HepG2 (cell line): ENCODE measurements around the gene SYNE2. TPM values are rescaled to one million over a fixed set of nuclear protein-coding genes. Genes with fewer than 3 reads are reported as not detected.

Experiments used
- MEIS2 ChIP-seq: sonication (generic); formaldehyde crosslinking; IDR thresholded peaks from 2 replicates; pipeline ENCODE4 v1.9.0; 2021; ENCODE audit warnings: mild to moderate bottlenecking, missing genetic modification reagents
- ZNF143 ChIP-seq: sonication (generic); formaldehyde crosslinking; IDR thresholded peaks from 2 replicates; pipeline ENCODE4 v1.4.0; 2020; ENCODE audit warnings: missing genetic modification reagents
- ZNF563 ChIP-seq: sonication (generic); formaldehyde crosslinking; IDR thresholded peaks from 2 replicates; pipeline ENCODE4 v1.8.0; 2022; ENCODE audit warnings: mild to moderate bottlenecking, moderate library complexity, missing genetic modification reagents
- ZNF720 ChIP-seq: sonication (generic); formaldehyde crosslinking; IDR thresholded peaks from 2 replicates; pipeline ENCODE4 v1.4.0; 2020; ENCODE audit warnings: missing genetic modification reagents
- ZSCAN12 ChIP-seq: sonication (generic); formaldehyde crosslinking; IDR thresholded peaks from 2 replicates; pipeline ENCODE4 v1.9.0; 2021; ENCODE audit warnings: mild to moderate bottlenecking, missing genetic modification reagents
- polyA plus RNA-seq, 8 experiments: library from polyadenylated mRNA; depleted of rRNA in 3 of 8; stranded (reverse) in 7 of 8; unstranded in 1 of 8; fragments of >200 nt; fragmentation: Illumina TruSeq in 4 of 8; extraction: Trizol in 4 of 8; gene quantifications; 2 replicates each; pipeline versions ENCODE4 v1.2.1 to v1.2.3, GENCODE V29; 2011 to 2016; ENCODE audit warnings: low read depth in 4 of 8, missing spikeins in 1 of 8, mixed read lengths in 1 of 8; ENCODE audit not compliant: insufficient read depth in 1 of 8
- total RNA-seq, 5 experiments: library from RNA; depleted of rRNA; stranded (reverse); fragments of >200 nt; fragmentation: Illumina TruSeq; extraction: Trizol; gene quantifications; 2 replicates each; pipeline ENCODE4 v1.2.3, GENCODE V29; 2016; ENCODE audit warnings: low read depth in 1 of 5
- TF ChIP-seq, protein P1 (sequence below): sonication (generic); formaldehyde crosslinking; IDR thresholded peaks from 2 replicates; pipeline ENCODE4 v1.5.0; 2020; ENCODE audit warnings: mild to moderate bottlenecking, missing genetic modification reagents, borderline replicate concordance

Gene SYNE2
- total and polyA plus RNA-seq, 2 of the 13 experiments (the other 11 are each of a cell fraction or from before 2014, with no cell fraction given): 6.2 to 13.3 TPM

DNA sequence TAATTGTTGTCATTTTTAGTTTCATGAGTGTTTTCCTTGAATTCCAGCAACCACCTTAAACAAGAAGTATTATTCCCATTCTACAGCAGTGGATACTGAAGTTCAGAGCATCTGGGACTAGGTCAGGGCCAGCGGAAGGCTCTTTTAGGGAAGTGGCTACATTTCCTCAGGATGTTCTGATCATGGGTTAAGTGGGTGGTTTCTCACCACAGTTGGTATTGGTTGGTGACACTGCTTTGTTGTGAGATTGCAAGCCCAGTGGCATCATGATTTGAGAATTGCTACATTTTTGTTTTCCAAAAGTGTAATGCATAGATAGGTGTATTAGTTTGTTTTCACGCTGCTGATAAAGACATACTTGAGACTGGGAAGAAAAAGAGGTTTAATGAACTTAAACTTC lies 47.1 kb downstream of the SYNE2 start (continued):
- no peak for TF ChIP-seq ZNF563 (CRISPR knock-in tag)
- TF ChIP-seq ZNF143 (CRISPR knock-in tag): no peak
- TF ChIP-seq ZSCAN12 (CRISPR knock-in tag): no peak
- TF ChIP-seq, protein P1, sequence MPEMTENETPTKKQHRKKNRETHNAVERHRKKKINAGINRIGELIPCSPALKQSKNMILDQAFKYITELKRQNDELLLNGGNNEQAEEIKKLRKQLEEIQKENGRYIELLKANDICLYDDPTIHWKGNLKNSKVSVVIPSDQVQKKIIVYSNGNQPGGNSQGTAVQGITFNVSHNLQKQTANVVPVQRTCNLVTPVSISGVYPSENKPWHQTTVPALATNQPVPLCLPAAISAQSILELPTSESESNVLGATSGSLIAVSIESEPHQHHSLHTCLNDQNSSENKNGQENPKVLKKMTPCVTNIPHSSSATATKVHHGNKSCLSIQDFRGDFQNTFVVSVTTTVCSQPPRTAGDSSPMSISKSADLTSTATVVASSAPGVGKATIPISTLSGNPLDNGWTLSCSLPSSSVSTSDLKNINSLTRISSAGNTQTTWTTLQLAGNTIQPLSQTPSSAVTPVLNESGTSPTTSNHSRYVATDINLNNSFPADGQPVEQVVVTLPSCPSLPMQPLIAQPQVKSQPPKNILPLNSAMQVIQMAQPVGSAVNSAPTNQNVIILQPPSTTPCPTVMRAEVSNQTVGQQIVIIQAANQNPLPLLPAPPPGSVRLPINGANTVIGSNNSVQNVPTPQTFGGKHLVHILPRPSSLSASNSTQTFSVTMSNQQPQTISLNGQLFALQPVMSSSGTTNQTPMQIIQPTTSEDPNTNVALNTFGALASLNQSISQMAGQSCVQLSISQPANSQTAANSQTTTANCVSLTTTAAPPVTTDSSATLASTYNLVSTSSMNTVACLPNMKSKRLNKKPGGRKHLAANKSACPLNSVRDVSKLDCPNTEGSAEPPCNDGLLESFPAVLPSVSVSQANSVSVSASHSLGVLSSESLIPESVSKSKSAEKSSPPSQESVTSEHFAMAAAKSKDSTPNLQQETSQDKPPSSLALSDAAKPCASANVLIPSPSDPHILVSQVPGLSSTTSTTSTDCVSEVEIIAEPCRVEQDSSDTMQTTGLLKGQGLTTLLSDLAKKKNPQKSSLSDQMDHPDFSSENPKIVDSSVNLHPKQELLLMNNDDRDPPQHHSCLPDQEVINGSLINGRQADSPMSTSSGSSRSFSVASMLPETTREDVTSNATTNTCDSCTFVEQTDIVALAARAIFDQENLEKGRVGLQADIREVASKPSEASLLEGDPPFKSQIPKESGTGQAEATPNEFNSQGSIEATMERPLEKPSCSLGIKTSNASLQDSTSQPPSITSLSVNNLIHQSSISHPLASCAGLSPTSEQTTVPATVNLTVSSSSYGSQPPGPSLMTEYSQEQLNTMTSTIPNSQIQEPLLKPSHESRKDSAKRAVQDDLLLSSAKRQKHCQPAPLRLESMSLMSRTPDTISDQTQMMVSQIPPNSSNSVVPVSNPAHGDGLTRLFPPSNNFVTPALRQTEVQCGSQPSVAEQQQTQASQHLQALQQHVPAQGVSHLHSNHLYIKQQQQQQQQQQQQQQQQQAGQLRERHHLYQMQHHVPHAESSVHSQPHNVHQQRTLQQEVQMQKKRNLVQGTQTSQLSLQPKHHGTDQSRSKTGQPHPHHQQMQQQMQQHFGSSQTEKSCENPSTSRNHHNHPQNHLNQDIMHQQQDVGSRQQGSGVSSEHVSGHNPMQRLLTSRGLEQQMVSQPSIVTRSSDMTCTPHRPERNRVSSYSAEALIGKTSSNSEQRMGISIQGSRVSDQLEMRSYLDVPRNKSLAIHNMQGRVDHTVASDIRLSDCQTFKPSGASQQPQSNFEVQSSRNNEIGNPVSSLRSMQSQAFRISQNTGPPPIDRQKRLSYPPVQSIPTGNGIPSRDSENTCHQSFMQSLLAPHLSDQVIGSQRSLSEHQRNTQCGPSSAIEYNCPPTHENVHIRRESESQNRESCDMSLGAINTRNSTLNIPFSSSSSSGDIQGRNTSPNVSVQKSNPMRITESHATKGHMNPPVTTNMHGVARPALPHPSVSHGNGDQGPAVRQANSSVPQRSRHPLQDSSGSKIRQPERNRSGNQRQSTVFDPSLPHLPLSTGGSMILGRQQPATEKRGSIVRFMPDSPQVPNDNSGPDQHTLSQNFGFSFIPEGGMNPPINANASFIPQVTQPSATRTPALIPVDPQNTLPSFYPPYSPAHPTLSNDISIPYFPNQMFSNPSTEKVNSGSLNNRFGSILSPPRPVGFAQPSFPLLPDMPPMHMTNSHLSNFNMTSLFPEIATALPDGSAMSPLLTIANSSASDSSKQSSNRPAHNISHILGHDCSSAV (CRISPR knock-in tag): no peak
- TF ChIP-seq ZNF720 (CRISPR knock-in tag): no peak
- no peak for TF ChIP-seq MEIS2
